HepG2 (cell line): ENCODE data around the gene CASP5. TPM values are rescaled to one million over a fixed set of nuclear protein-coding genes. Genes with fewer than 3 reads are reported as not detected.

Experiments used
- ATAC-seq: fragments of 200-7000 bp; cut with Tn5 transposase; 3 replicates; pipeline ENCODE4 v1.9.1; 2020; ENCODE audit warnings: mild to moderate bottlenecking, moderate library complexity
- BruUV-seq: library from RNA; stranded (reverse); fragments of 400-500 nt; replicated peaks from 2 replicates; lab custom pipeline; 2021; lab: Mats Ljungman, UMichigan
- CTCF ChIA-PET: fragments of 300-600 bp; formaldehyde crosslinking; extraction: SDS; loops from one replicate; lab custom pipeline; 2021; ENCODE audit warnings: low total read pairs, inconsistent platforms, low intra/inter-chr PET ratio; lab: Yijun Ruan, JAX
- POLR2A ChIA-PET: fragments of 350-600 bp; sonication (Branson Sonifier 250); formaldehyde crosslinking; loops from one replicate; lab custom pipeline; 2020; ENCODE audit warnings: antibody characterized with exemption, inconsistent platforms; lab: Yijun Ruan, JAX
- DNase-seq: peaks from one replicate; pipeline ENCODE4 v3.0.0-alpha.2; 2015; ENCODE audit warnings: low spot score
- FAIRE-seq: peaks from 3 replicates; lab custom pipeline; 2011; peaks lifted over from hg19 to GRCh38; lab: Jason Lieb, UNC
- H2AFZ ChIP-seq: one replicate; pipeline ENCODE4 v1.6.1; 2011; ENCODE audit warnings: low read length, inconsistent platforms
- H3K27ac ChIP-seq: fragments of 300-600 bp; 3 replicates; pipeline ENCODE4 v1.8.0; 2011; ENCODE audit warnings: mixed run types, mild to moderate bottlenecking, mixed read lengths, low read length, inconsistent platforms; ENCODE audit not compliant: insufficient read depth; ENCODE audit errors: extremely low read length
- H3K27me3 ChIP-seq, 2 experiments: fragments of 200-600 bp in 1 of 2; 2 replicates in 1 of 2; 3 replicates in 1 of 2; pipeline versions ENCODE4 v1.6.0 to v1.8.0; 2011; ENCODE audit warnings: low read length in 2 of 2, mild to moderate bottlenecking in 2 of 2, moderate library complexity in 2 of 2, inconsistent platforms in 1 of 2; ENCODE audit not compliant: insufficient read depth in 2 of 2, control insufficient read depth in 1 of 2
- H3K36me3 ChIP-seq, 2 experiments: fragments of 200-600 bp in 1 of 2; replicated peaks in 1 of 2; 2 replicates in 1 of 2; 3 replicates in 1 of 2; pipeline versions ENCODE4 v1.5.1 to v1.8.0; 2011; ENCODE audit warnings: low read length in 2 of 2, inconsistent platforms in 1 of 2; ENCODE audit not compliant: insufficient read depth in 2 of 2, control insufficient read depth in 1 of 2
- H3K4me1 ChIP-seq: 2 replicates; pipeline ENCODE4 v1.5.1; 2012; ENCODE audit warnings: low read length, inconsistent platforms; ENCODE audit not compliant: insufficient read depth
- H3K4me2 ChIP-seq: 2 replicates; pipeline ENCODE4 v1.6.0; 2011; ENCODE audit warnings: low read depth, low read length, inconsistent platforms
- H3K4me3 ChIP-seq, 3 experiments: fragments of 200-600 bp in 1 of 3; sonication (generic), shearing (Covaris generic) in 1 of 3; replicated peaks in 1 of 3; 2 replicates each; pipeline ENCODE4 v1.5.1; 2011 to 2016; ENCODE audit warnings: low read length in 3 of 3, inconsistent platforms in 2 of 3, low read depth in 2 of 3, mild to moderate bottlenecking in 2 of 3, control low read depth in 1 of 3, mixed read lengths in 1 of 3; ENCODE audit not compliant: insufficient read depth in 1 of 3
- H3K79me2 ChIP-seq: one replicate; pipeline ENCODE4 v1.6.1; 2011; ENCODE audit warnings: low read length, inconsistent platforms; ENCODE audit not compliant: insufficient read depth
- H3K9ac ChIP-seq: 2 replicates; pipeline ENCODE4 v1.6.0; 2011; ENCODE audit warnings: mild to moderate bottlenecking, low read depth, low read length, inconsistent platforms; ENCODE audit not compliant: insufficient read depth
- H3K9me3 ChIP-seq: 2 replicates; pipeline ENCODE4 v1.5.1; 2012; ENCODE audit warnings: mild to moderate bottlenecking, low read length
- H4K20me1 ChIP-seq: 2 replicates; pipeline ENCODE4 v1.6.0; 2011; ENCODE audit warnings: inconsistent platforms, mild to moderate bottlenecking, low read length, moderate library complexity; ENCODE audit not compliant: insufficient read depth
- ATF3 ChIP-seq: sonication (generic); formaldehyde crosslinking; IDR thresholded peaks from 2 replicates; pipeline ENCODE4 v1.4.0; 2020; ENCODE audit warnings: missing genetic modification reagents
- HBP1 ChIP-seq: IDR thresholded peaks from 2 replicates; pipeline ENCODE4 v1.6.1; 2016; ENCODE audit warnings: low read depth, control low read depth
- MYPOP ChIP-seq: sonication (generic); formaldehyde crosslinking; IDR thresholded peaks from 2 replicates; pipeline ENCODE4 v1.8.1; 2023; ENCODE audit warnings: mild to moderate bottlenecking, moderate library complexity, missing genetic modification reagents
- RFX5 ChIP-seq: IDR thresholded peaks from 2 replicates; pipeline ENCODE4 v1.6.1; 2011; ENCODE audit warnings: low read depth, low read length, improper control_type of control experiment
- SNAPC4 ChIP-seq: sonication (generic); formaldehyde crosslinking; IDR thresholded peaks from 2 replicates; pipeline ENCODE4 v1.4.0; 2020; ENCODE audit warnings: mild to moderate bottlenecking, missing genetic modification reagents
- TCF7 ChIP-seq: sonication (generic); IDR thresholded peaks from 2 replicates; pipeline ENCODE4 v1.6.1; 2016; ENCODE audit warnings: antibody characterized with exemption, low read depth
- ZBTB14 ChIP-seq: sonication (generic); formaldehyde crosslinking; IDR thresholded peaks from 2 replicates; pipeline ENCODE4 v1.4.0; 2020; ENCODE audit warnings: missing genetic modification reagents
- ZBTB8A ChIP-seq: sonication (generic); formaldehyde crosslinking; IDR thresholded peaks from 2 replicates; pipeline ENCODE4 v1.4.0; 2020; ENCODE audit warnings: mild to moderate bottlenecking, low read depth, missing genetic modification reagents, borderline replicate concordance
- ZNF207 ChIP-seq: fragments of 450-650 bp; IDR thresholded peaks from 2 replicates; pipeline ENCODE4 v1.6.1; 2016; ENCODE audit warnings: antibody characterized with exemption, borderline replicate concordance
- ZNF776 ChIP-seq: sonication (generic); formaldehyde crosslinking; IDR thresholded peaks from 2 replicates; pipeline ENCODE4 v1.4.0; 2020; ENCODE audit warnings: mild to moderate bottlenecking, missing genetic modification reagents
- WGBS: methylation state at CpG from one replicate; pipeline ENCODE4 v1.1.6; 2017; ENCODE audit warnings: low lambda C conversion rate; 5-methylcytosine and 5-hydroxymethylcytosine counted together
- in situ Hi-C: cut with HindIII; loops from 2 replicates; pipeline ENCODE4 v1.10.0; 2017; ENCODE audit warnings: low pct_unique_long_range_greater_than_20kb; ENCODE audit not compliant: extremely low pct_ligation_motif_present
- intact Hi-C: fragments of 100-400 bp; cut with micrococcal nuclease; formaldehyde crosslinking; loops from one replicate; pipeline ENCODE4 v1.10.0; 2022; ENCODE audit not compliant: unreplicated experiment
- polyA plus RNA-seq, 8 experiments: library from polyadenylated mRNA; depleted of rRNA in 3 of 8; stranded (reverse) in 7 of 8; unstranded in 1 of 8; fragments of >200 nt; fragmentation: Illumina TruSeq in 4 of 8; extraction: Trizol in 4 of 8; gene quantifications; 2 replicates each; pipeline versions ENCODE4 v1.2.1 to v1.2.3, GENCODE V29; 2011 to 2016; ENCODE audit warnings: low read depth in 4 of 8, missing spikeins in 1 of 8, mixed read lengths in 1 of 8; ENCODE audit not compliant: insufficient read depth in 1 of 8
- total RNA-seq, 5 experiments: library from RNA; depleted of rRNA; stranded (reverse); fragments of >200 nt; fragmentation: Illumina TruSeq; extraction: Trizol; gene quantifications; 2 replicates each; pipeline ENCODE4 v1.2.3, GENCODE V29; 2016; ENCODE audit warnings: low read depth in 1 of 5
- TF ChIP-seq, protein P1 (sequence below): sonication (generic); formaldehyde crosslinking; IDR thresholded peaks from 2 replicates; pipeline ENCODE4 v1.5.0; 2020; ENCODE audit warnings: mild to moderate bottlenecking, missing genetic modification reagents

The CASP5 gene
- total and polyA plus RNA-seq, 2 of the 13 experiments (the other 11 are each of a cell fraction or from before 2014, with no cell fraction given): not detected

GRCh38 chr11:104962852-104963251 is 60.1 kb downstream of the CASP5 start:
- Histone ChIP-seq H3K9me3 (0 out of 2 replicates have a peak, but pooled peaks cover 8% of the 10 kb centered on the region), H3K9ac (no peak overlapping the region), H2AFZ (no peak overlapping the region), H3K27ac (no peak overlapping the region), H3K4me2 (no peak overlapping the region), H4K20me1 (no peaks in the 10 kb centered on the region), H3K36me3 (no peaks in the 10 kb centered on the region), H3K4me1 (peaks cover 22% of the 10 kb centered on the region), H3K4me3 (no peak overlapping the region), H3K27me3 (no peaks in the 10 kb centered on the region), H3K79me2 (peaks cover 10% of the 10 kb centered on the region)
- FAIRE-seq: no peak
- no TSS peak for BruUV-seq
- CTCF ChIA-PET: no interaction called here
- POLR2A ChIA-PET: no interaction called here
- in situ Hi-C loops (no loop called here), intact Hi-C loops (loop anchor here (5.0 kb wide), 1 partner anchor 1059 kb away; the partner anchor contains the start of gene MSANTD4)
- no peak for DNase-seq
- WGBS: 95% methylated on average over 3 of the region's 3 CpGs
- no peak for ATAC-seq
- TF ChIP-seq ZNF207: no peak
- TF ChIP-seq ZNF776 (CRISPR knock-in tag): no peak
- TF ChIP-seq, protein P1, sequence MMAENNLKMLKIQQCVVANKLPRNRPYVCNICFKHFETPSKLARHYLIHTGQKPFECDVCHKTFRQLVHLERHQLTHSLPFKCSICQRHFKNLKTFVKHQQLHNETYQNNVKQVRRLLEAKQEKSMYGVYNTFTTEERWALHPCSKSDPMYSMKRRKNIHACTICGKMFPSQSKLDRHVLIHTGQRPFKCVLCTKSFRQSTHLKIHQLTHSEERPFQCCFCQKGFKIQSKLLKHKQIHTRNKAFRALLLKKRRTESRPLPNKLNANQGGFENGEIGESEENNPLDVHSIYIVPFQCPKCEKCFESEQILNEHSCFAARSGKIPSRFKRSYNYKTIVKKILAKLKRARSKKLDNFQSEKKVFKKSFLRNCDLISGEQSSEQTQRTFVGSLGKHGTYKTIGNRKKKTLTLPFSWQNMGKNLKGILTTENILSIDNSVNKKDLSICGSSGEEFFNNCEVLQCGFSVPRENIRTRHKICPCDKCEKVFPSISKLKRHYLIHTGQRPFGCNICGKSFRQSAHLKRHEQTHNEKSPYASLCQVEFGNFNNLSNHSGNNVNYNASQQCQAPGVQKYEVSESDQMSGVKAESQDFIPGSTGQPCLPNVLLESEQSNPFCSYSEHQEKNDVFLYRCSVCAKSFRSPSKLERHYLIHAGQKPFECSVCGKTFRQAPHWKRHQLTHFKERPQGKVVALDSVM (CRISPR knock-in tag): no peak
- TF ChIP-seq SNAPC4 (CRISPR knock-in tag): no peak
- TF ChIP-seq MYPOP (CRISPR knock-in tag): no peak
- no peak for TF ChIP-seq ATF3 (CRISPR knock-in tag)
- TF ChIP-seq HBP1 (CRISPR knock-in tag): no peak
- TF ChIP-seq RFX5: no peak
- no peak for TF ChIP-seq TCF7
- no peak for TF ChIP-seq ZBTB14 (CRISPR knock-in tag)
- TF ChIP-seq ZBTB8A (CRISPR knock-in tag): no peak
